IMR-90 (cell line): ENCODE data around the gene ASB12.

Source experiments
- CEBPB ChIP-seq: IDR thresholded peaks from 2 replicates; pipeline ENCODE4 v1.6.1; 2012; ENCODE audit warnings: low read depth, low read length, improper control_type of control experiment
- CHD1 ChIP-seq: IDR thresholded peaks from 2 replicates; pipeline ENCODE4 v1.6.1; 2012; ENCODE audit warnings: low read depth, low read length, improper control_type of control experiment
- MAFK ChIP-seq: IDR thresholded peaks from 2 replicates; pipeline ENCODE4 v1.6.1; 2012; ENCODE audit warnings: low read depth, low read length, improper control_type of control experiment
- POLR2A ChIP-seq: IDR thresholded peaks from 2 replicates; pipeline ENCODE4 v1.6.1; 2012; ENCODE audit warnings: mild to moderate bottlenecking, low read depth, low read length
- SMC3 ChIP-seq: fragments of 150-350 bp; IDR thresholded peaks from 2 replicates; pipeline ENCODE4 v1.6.1; 2016; ENCODE audit warnings: low read depth, mild to moderate bottlenecking, antibody characterized with exemption, low read length, moderate library complexity
- TF ChIP-seq, protein P1 (sequence below): conservative IDR thresholded peaks from 2 replicates; pipeline ENCODE4 v1.5.1; 2012; ENCODE audit warnings: mild to moderate bottlenecking, low read depth, low read length, improper control_type of control experiment
- TF ChIP-seq, protein P2 (sequence below): fragments of 150-350 bp; IDR thresholded peaks from 2 replicates; pipeline ENCODE4 v1.6.1; 2017; ENCODE audit warnings: mild to moderate bottlenecking, antibody characterized with exemption, low read length, low read depth
- TF ChIP-seq, protein P3 (sequence below): fragments of 150-350 bp; IDR thresholded peaks from 2 replicates; pipeline ENCODE4 v1.6.1; 2016; ENCODE audit warnings: low read depth, mild to moderate bottlenecking, low read length, moderate library complexity, borderline replicate concordance

- TF ChIP-seq, protein P1, sequence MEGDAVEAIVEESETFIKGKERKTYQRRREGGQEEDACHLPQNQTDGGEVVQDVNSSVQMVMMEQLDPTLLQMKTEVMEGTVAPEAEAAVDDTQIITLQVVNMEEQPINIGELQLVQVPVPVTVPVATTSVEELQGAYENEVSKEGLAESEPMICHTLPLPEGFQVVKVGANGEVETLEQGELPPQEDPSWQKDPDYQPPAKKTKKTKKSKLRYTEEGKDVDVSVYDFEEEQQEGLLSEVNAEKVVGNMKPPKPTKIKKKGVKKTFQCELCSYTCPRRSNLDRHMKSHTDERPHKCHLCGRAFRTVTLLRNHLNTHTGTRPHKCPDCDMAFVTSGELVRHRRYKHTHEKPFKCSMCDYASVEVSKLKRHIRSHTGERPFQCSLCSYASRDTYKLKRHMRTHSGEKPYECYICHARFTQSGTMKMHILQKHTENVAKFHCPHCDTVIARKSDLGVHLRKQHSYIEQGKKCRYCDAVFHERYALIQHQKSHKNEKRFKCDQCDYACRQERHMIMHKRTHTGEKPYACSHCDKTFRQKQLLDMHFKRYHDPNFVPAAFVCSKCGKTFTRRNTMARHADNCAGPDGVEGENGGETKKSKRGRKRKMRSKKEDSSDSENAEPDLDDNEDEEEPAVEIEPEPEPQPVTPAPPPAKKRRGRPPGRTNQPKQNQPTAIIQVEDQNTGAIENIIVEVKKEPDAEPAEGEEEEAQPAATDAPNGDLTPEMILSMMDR, result no peak
- TF ChIP-seq POLR2A (no peak), CEBPB (no peak), SMC3 (no peak), MAFK (no peak), CHD1 (no peak)
- TF ChIP-seq, protein P2, sequence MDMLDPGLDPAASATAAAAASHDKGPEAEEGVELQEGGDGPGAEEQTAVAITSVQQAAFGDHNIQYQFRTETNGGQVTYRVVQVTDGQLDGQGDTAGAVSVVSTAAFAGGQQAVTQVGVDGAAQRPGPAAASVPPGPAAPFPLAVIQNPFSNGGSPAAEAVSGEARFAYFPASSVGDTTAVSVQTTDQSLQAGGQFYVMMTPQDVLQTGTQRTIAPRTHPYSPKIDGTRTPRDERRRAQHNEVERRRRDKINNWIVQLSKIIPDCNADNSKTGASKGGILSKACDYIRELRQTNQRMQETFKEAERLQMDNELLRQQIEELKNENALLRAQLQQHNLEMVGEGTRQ, result no peak
- TF ChIP-seq, protein P3, sequence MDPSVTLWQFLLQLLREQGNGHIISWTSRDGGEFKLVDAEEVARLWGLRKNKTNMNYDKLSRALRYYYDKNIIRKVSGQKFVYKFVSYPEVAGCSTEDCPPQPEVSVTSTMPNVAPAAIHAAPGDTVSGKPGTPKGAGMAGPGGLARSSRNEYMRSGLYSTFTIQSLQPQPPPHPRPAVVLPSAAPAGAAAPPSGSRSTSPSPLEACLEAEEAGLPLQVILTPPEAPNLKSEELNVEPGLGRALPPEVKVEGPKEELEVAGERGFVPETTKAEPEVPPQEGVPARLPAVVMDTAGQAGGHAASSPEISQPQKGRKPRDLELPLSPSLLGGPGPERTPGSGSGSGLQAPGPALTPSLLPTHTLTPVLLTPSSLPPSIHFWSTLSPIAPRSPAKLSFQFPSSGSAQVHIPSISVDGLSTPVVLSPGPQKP, result no peak
These were observed 25.5 kb downstream of the ASB12 start for GRCh38 chrX:64204701-64205440.
